ENCODE data around the gene PELI1.

Gene PELI1

GRCh38 chr2:64144057-64145013 lies at the start of gene PELI1:
Gene PELI1 (minus strand): TSS chr2:64144420. CDS start chr2:64108310, 36,110 bp downstream.
- DNase-seq (ENCODE audit: low read depth), result peak; percentile 80

- no peak for DNase-seq (ENCODE audit: low read depth)
These were observed 49.3 kb upstream of the PELI1 start for GRCh38 chr2:64193491-64193890.

GRCh38 chr2:64192664-64193105 lies 48.5 kb upstream of the PELI1 start:
- DNase-seq (ENCODE audit: low read depth), result no peak

- DNase-seq (ENCODE audit: low read depth), result no peak
These were observed 47.9 kb upstream of the PELI1 start for GRCh38 chr2:64192125-64192479.

GRCh38 chr2:64189586-64189985 lies 45.4 kb upstream of the PELI1 start:
- DNase-seq (ENCODE audit: low read depth), result no peak

GRCh38 chr2:64189167-64189566 lies 44.9 kb upstream of the PELI1 start:
- no peak for DNase-seq (ENCODE audit: low read depth)

- no peak for DNase-seq (ENCODE audit: low read depth)
These were observed 42.7 kb upstream of the PELI1 start for GRCh38 chr2:64186699-64187605.

GRCh38 chr2:64179582-64180321 lies 35.5 kb upstream of the PELI1 start:
- no peak for DNase-seq (ENCODE audit: low read depth)

GRCh38 chr2:64177315-64177714 lies 33.1 kb upstream of the PELI1 start:
- DNase-seq (ENCODE audit: low read depth), result no peak

- DNase-seq (ENCODE audit: low read depth), result no peak
These were observed 31.4 kb upstream of the PELI1 start for GRCh38 chr2:64175419-64176197.

- DNase-seq (ENCODE audit: low read depth), result no peak
These were observed 29.2 kb upstream of the PELI1 start for GRCh38 chr2:64173156-64174135.

GRCh38 chr2:64168756-64169155 lies 24.5 kb upstream of the PELI1 start:
- DNase-seq (ENCODE audit: low read depth), result no peak

GRCh38 chr2:64168201-64168600 lies 24.0 kb upstream of the PELI1 start:
- DNase-seq (ENCODE audit: low read depth), result no peak

GRCh38 chr2:64166637-64167420 lies 22.6 kb upstream of the PELI1 start:
- DNase-seq (ENCODE audit: low read depth), result no peak

GRCh38 chr2:64166212-64166611 lies 22.0 kb upstream of the PELI1 start:
- no peak for DNase-seq (ENCODE audit: low read depth)

- DNase-seq (ENCODE audit: low read depth), result no peak
These were observed 21.5 kb upstream of the PELI1 start for GRCh38 chr2:64165706-64166105.

- no peak for DNase-seq (ENCODE audit: low read depth)
These were observed 20.4 kb upstream of the PELI1 start for GRCh38 chr2:64164629-64165028.

- no peak for DNase-seq (ENCODE audit: low read depth)
These were observed 18.3 kb upstream of the PELI1 start for GRCh38 chr2:64162516-64162915.

- no peak for DNase-seq (ENCODE audit: low read depth)
These were observed 13.6 kb upstream of the PELI1 start for GRCh38 chr2:64157792-64158191.
